HCT116 (cell line): ENCODE results near the gene SACM1L. TPM values are rescaled to one million over a fixed set of nuclear protein-coding genes. Genes with fewer than 3 reads are reported as not detected.

Experiments
- ATAC-seq: fragments of 200-7000 bp; cut with Tn5 transposase; 2 replicates; pipeline ENCODE4 v1.9.1; 2020; ENCODE audit warnings: mild to moderate bottlenecking, moderate library complexity
- BruUV-seq: library from RNA; stranded (reverse); fragments of 400-500 nt; replicated peaks from 2 replicates; lab custom pipeline; 2021; lab: Mats Ljungman, UMichigan
- CTCF ChIA-PET: fragments of 300-600 bp; sonication (Branson Sonifier 250); formaldehyde crosslinking; loops from one replicate; lab custom pipeline; 2021; ENCODE audit warnings: antibody characterized with exemption; lab: Charles Lee
- POLR2A ChIA-PET: fragments of 300-600, 350-600 bp; sonication (Branson Sonifier 250); formaldehyde crosslinking; loops from one replicate; lab custom pipeline; 2021; ENCODE audit warnings: antibody characterized with exemption; lab: Charles Lee
- RAD21 ChIA-PET, 2 experiments: fragments of 300-600 bp; sonication (Branson Sonifier 250); formaldehyde crosslinking; loops; one replicate each; lab custom pipeline; 2023; ENCODE audit warnings: low total read pairs in 2 of 2; ENCODE audit not compliant: uncharacterized antibody in 2 of 2, unreplicated experiment in 2 of 2, low non-redundant PET in 1 of 2; lab: Charles Lee
- DNase-seq: peaks from one replicate; pipeline ENCODE4 v3.0.0-alpha.2; 2010; ENCODE audit warnings: low read depth, low spot score
- H2AFZ ChIP-seq: fragments of 200-600 bp; shearing (Covaris generic), sonication (generic); 2 replicates; pipeline ENCODE4 v1.6.1; 2017; ENCODE audit warnings: low read depth, mixed run types, mixed read lengths, antibody characterized with exemption, low read length; ENCODE audit not compliant: poor library complexity, severe bottlenecking
- H3K27ac ChIP-seq: 2 replicates; pipeline ENCODE4 v1.5.1; 2012; ENCODE audit warnings: low read depth, low read length
- H3K27me3 ChIP-seq: fragments of 200-600 bp; sonication (generic); 2 replicates; pipeline ENCODE4 v1.6.1; 2016; ENCODE audit warnings: mixed run types, low read length, mixed read lengths; ENCODE audit not compliant: insufficient read depth
- H3K36me3 ChIP-seq, 2 experiments: fragments of 200-500 bp in 1 of 2; fragments of 200-600 bp in 1 of 2; sonication (Bioruptor generic) in 1 of 2; sonication (generic) in 1 of 2; 2 replicates each; pipeline versions ENCODE4 v1.5.1 to v1.6.1; 2014 to 2016; ENCODE audit warnings: low read length in 2 of 2, inconsistent platforms in 1 of 2, mixed read lengths in 1 of 2, mixed run types in 1 of 2; ENCODE audit not compliant: insufficient read depth in 2 of 2, control insufficient read depth in 1 of 2
- H3K4me1 ChIP-seq, 2 experiments: fragments of 200-600 bp in 1 of 2; sonication (generic) in 1 of 2; 2 replicates each; pipeline versions ENCODE4 v1.5.1 to v1.6.1; 2012 to 2017; ENCODE audit warnings: low read length in 2 of 2, inconsistent platforms in 1 of 2, mild to moderate bottlenecking in 1 of 2, mixed read lengths in 1 of 2, mixed run types in 1 of 2, moderate library complexity in 1 of 2; ENCODE audit not compliant: insufficient read depth in 2 of 2, control insufficient read depth in 1 of 2
- H3K4me2 ChIP-seq: fragments of 200-600 bp; sonication (generic); 2 replicates; pipeline ENCODE4 v1.6.1; 2017; ENCODE audit warnings: mixed run types, low read length, mixed read lengths
- H3K4me3 ChIP-seq, 2 experiments: fragments of 200-600 bp in 1 of 2; sonication (generic) in 1 of 2; replicated peaks in 1 of 2; 2 replicates each; pipeline ENCODE4 v1.5.1; 2011 to 2016; ENCODE audit warnings: low read length in 2 of 2, control low read depth in 1 of 2, low read depth in 1 of 2, mild to moderate bottlenecking in 1 of 2, mixed read lengths in 1 of 2, mixed run types in 1 of 2
- H3K79me2 ChIP-seq: fragments of 200-600 bp; sonication (generic); 2 replicates; pipeline ENCODE4 v1.6.1; 2017; ENCODE audit warnings: mild to moderate bottlenecking, mixed run types, low read length, moderate library complexity, mixed read lengths; ENCODE audit not compliant: insufficient read depth
- H3K9ac ChIP-seq: fragments of 200-600 bp; sonication (generic); 2 replicates; pipeline ENCODE4 v1.6.1; 2016; ENCODE audit warnings: low read length, mixed read lengths
- H3K9me2 ChIP-seq: fragments of 200-600 bp; sonication (generic), shearing (Covaris generic); 2 replicates; pipeline ENCODE4 v1.6.1; 2017; ENCODE audit warnings: mixed run types, mild to moderate bottlenecking, moderate library complexity; ENCODE audit not compliant: insufficient read depth
- H3K9me3 ChIP-seq, 2 experiments: fragments of 200-500 bp in 1 of 2; fragments of 200-600 bp in 1 of 2; sonication (Bioruptor generic) in 1 of 2; sonication (generic) in 1 of 2; 2 replicates each; pipeline ENCODE4 v1.6.1; 2014 to 2017; ENCODE audit warnings: low read length in 2 of 2, mixed read lengths in 2 of 2, inconsistent platforms in 1 of 2, low read depth in 1 of 2, mild to moderate bottlenecking in 1 of 2, mixed run types in 1 of 2, moderate library complexity in 1 of 2; ENCODE audit not compliant: control insufficient read depth in 1 of 2, insufficient read depth in 1 of 2
- H4K20me1 ChIP-seq: fragments of 200-600 bp; sonication (generic), shearing (Covaris generic); 2 replicates; pipeline ENCODE4 v1.6.1; 2017; ENCODE audit warnings: mixed run types, mild to moderate bottlenecking, moderate library complexity; ENCODE audit not compliant: insufficient read depth
- CBX3 ChIP-seq: IDR thresholded peaks from 2 replicates; pipeline ENCODE4 v1.6.1; 2012; ENCODE audit warnings: low read depth
- CEBPB ChIP-seq: IDR thresholded peaks from 2 replicates; pipeline ENCODE4 v1.6.1; 2012; ENCODE audit warnings: low read depth
- EGR1 ChIP-seq: IDR thresholded peaks from 2 replicates; pipeline ENCODE4 v1.6.1; 2012; ENCODE audit warnings: low read depth
- JUND ChIP-seq: IDR thresholded peaks from 2 replicates; pipeline ENCODE4 v1.6.1; 2012
- POLR2AphosphoS5 ChIP-seq: IDR thresholded peaks from 2 replicates; pipeline ENCODE4 v1.6.1; 2011; ENCODE audit warnings: mild to moderate bottlenecking, low read depth, low read length, moderate library complexity
- RAD21 ChIP-seq: IDR thresholded peaks from 2 replicates; pipeline ENCODE4 v1.6.1; 2012; ENCODE audit warnings: low read depth, mild to moderate bottlenecking
- SIN3A ChIP-seq: IDR thresholded peaks from 2 replicates; pipeline ENCODE4 v1.6.1; 2012; ENCODE audit warnings: low read depth
- SP1 ChIP-seq: IDR thresholded peaks from 2 replicates; pipeline ENCODE4 v1.6.1; 2012; ENCODE audit warnings: low read depth
- TCF7L2 ChIP-seq: IDR thresholded peaks from 2 replicates; pipeline ENCODE4 v1.7.0; 2011; ENCODE audit warnings: borderline replicate concordance, inconsistent platforms; ENCODE audit not compliant: insufficient read depth, insufficient read length; ENCODE audit errors: extremely low read depth
- YY1 ChIP-seq: IDR thresholded peaks from 2 replicates; pipeline ENCODE4 v1.6.1; 2011; ENCODE audit warnings: low read length, low read depth, moderate library complexity, mild to moderate bottlenecking; ENCODE audit not compliant: insufficient replicate concordance; ENCODE audit errors: extremely low read depth
- ZNF274 ChIP-seq: fragments of 200-500 bp; sonication (Bioruptor generic); IDR thresholded peaks from 2 replicates; pipeline ENCODE4 v1.6.1; 2014; ENCODE audit warnings: mild to moderate bottlenecking, low read depth, low read length, inconsistent platforms
- intact Hi-C: fragments of 100-400 bp; cut with micrococcal nuclease; formaldehyde crosslinking; loops from 2 replicates; pipeline ENCODE4 v1.10.0; 2022
- total RNA-seq: library from RNA; stranded (reverse); gene quantifications from one replicate; pipeline ENCODE4 v1.2.1, GENCODE V29; 2021; ENCODE audit not compliant: unreplicated experiment
- TF ChIP-seq, protein P1 (sequence below): IDR thresholded peaks from 2 replicates; pipeline ENCODE4 v1.6.1; 2012
- TF ChIP-seq, protein P2 (sequence below): IDR thresholded peaks from 2 replicates; pipeline ENCODE4 v1.6.1; 2011; ENCODE audit warnings: mild to moderate bottlenecking, low read length, moderate library complexity; ENCODE audit not compliant: insufficient replicate concordance; ENCODE audit errors: extremely low read depth
- TF ChIP-seq, protein P3 (sequence below): IDR thresholded peaks from 2 replicates; pipeline ENCODE4 v1.6.1; 2012
- TF ChIP-seq, protein P4 (sequence below), 3 experiments: fragments of 200-600 bp in 1 of 3; sonication (generic) in 1 of 3; IDR thresholded peaks in 2 of 3; conservative IDR thresholded peaks in 1 of 3; 2 replicates each; pipeline ENCODE4 v1.5.1; 2012 to 2017; ENCODE audit warnings: low read depth in 2 of 3, low read length in 2 of 3, antibody characterized with exemption in 1 of 3, borderline replicate concordance in 1 of 3, control low read depth in 1 of 3, mild to moderate bottlenecking in 1 of 3, mixed read lengths in 1 of 3, mixed run types in 1 of 3, moderate library complexity in 1 of 3; ENCODE audit not compliant: insufficient read depth in 1 of 3

Gene SACM1L
- total RNA-seq, 1 experiment from 2014 or later = 27.3 TPM

DNA sequence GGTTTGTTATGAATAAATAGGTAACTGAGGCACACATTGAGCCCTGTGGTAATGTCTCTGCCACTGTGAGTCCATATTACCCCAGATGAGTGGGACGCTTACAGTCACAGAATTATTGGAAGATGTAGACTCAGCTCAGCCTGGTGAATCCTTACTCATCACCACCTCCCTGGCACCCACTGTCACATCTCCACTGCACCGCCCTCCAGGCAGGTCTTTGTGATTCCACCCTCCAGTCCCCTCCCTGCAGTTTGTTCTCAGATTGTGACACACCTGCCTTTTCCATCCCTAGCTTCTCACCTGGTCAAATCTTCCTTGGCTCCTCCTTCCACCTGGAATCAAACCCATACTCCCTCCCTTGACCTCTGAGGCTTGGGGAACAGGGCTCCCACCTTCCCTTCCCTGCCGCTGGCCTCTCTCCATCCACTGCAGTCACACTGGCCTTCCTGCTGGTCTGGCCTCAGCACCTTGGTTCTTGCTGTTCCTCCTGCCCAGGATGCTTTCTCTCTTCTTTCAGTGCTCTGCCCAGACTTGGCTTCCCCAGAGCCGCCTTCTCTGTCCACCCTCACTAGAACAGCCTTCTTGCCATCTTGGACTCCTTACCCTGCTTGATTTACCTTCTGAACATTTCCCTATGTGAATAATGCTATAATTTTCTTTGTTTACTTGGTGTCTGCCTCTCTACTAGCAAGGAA is 97.8 kb downstream of the SACM1L start:
- no peak overlapping the region for H3K4me2 ChIP-seq
- H3K27me3 ChIP-seq = no peaks in the 10 kb centered on the region
- H3K9ac ChIP-seq = no peak overlapping the region
- TF ChIP-seq RAD21 (no peak), CBX3 (no peak), SP1 (no peak), JUND (no peak)
- TF ChIP-seq, protein P1, sequence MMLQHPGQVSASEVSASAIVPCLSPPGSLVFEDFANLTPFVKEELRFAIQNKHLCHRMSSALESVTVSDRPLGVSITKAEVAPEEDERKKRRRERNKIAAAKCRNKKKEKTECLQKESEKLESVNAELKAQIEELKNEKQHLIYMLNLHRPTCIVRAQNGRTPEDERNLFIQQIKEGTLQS = no peak
- TF ChIP-seq, protein P2, sequence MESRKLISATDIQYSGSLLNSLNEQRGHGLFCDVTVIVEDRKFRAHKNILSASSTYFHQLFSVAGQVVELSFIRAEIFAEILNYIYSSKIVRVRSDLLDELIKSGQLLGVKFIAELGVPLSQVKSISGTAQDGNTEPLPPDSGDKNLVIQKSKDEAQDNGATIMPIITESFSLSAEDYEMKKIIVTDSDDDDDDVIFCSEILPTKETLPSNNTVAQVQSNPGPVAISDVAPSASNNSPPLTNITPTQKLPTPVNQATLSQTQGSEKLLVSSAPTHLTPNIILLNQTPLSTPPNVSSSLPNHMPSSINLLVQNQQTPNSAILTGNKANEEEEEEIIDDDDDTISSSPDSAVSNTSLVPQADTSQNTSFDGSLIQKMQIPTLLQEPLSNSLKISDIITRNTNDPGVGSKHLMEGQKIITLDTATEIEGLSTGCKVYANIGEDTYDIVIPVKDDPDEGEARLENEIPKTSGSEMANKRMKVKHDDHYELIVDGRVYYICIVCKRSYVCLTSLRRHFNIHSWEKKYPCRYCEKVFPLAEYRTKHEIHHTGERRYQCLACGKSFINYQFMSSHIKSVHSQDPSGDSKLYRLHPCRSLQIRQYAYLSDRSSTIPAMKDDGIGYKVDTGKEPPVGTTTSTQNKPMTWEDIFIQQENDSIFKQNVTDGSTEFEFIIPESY = no peak
- CTCF ChIA-PET = no interaction called here
- no peak for DNase-seq
- RAD21 ChIA-PET = no interaction called here
- POLR2A ChIA-PET = no interaction called here
- no peak for ATAC-seq
- no peak overlapping the region for H3K4me3 ChIP-seq
- H3K9me3 ChIP-seq = no peaks in the 10 kb centered on the region
- intact Hi-C loops = no loop called here
- H3K27ac ChIP-seq = no peak overlapping the region
- H3K79me2 ChIP-seq = no peaks in the 10 kb centered on the region
- no peak overlapping the region for H2AFZ ChIP-seq
- H4K20me1 ChIP-seq = no peaks in the 10 kb centered on the region
- no peaks in the 10 kb centered on the region for H3K9me2 ChIP-seq
- BruUV-seq = no TSS peak
- H3K36me3 ChIP-seq = no peaks in the 10 kb centered on the region
- H3K4me1 ChIP-seq = no peaks in the 10 kb centered on the region

DNA sequence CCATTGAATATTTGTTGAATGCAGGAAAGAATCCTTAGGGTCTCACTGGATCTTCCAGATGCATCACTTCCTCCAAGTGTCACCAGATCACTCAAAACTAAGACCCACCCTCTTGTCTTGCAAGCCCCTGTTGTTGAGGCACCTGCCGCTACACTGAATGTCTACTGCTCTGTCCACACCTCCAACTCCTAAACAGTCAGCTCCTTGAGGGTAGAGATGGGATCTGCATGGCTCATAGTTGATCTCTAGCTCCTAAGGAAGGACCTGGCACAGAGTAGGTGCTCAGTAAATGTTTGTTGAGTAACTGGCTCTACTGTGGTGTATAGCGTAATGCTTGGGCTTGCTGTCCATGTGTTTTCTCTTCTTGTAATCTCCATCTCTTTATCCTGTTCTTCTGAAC is 98.4 kb downstream of the SACM1L start:
- Histone ChIP-seq H3K79me2 (no peaks in the 10 kb centered on the region), H3K27ac (no peak overlapping the region), H2AFZ (no peak overlapping the region), H3K4me2 (no peak overlapping the region), H3K9me3 (no peaks in the 10 kb centered on the region), H3K36me3 (no peaks in the 10 kb centered on the region), H3K4me1 (no peaks in the 10 kb centered on the region), H3K9ac (no peak overlapping the region), H3K9me2 (no peaks in the 10 kb centered on the region), H3K27me3 (no peaks in the 10 kb centered on the region), H4K20me1 (no peaks in the 10 kb centered on the region), H3K4me3 (no peak overlapping the region)
- no TSS peak for BruUV-seq
- no peak for DNase-seq
- POLR2A ChIA-PET = no interaction called here
- CTCF ChIA-PET = no interaction called here
- intact Hi-C loops = no loop called here
- no peak for ATAC-seq
- RAD21 ChIA-PET = no interaction called here
- TF ChIP-seq, protein P1 = no peak
- TF ChIP-seq ZNF274 (no peak), TCF7L2 (no peak), CBX3 (no peak), SIN3A (no peak), JUND (no peak), EGR1 (no peak), CEBPB (no peak), POLR2AphosphoS5 (no peak), YY1 (no peak)
- TF ChIP-seq, protein P3, sequence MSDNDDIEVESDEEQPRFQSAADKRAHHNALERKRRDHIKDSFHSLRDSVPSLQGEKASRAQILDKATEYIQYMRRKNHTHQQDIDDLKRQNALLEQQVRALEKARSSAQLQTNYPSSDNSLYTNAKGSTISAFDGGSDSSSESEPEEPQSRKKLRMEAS = no peak
- TF ChIP-seq, protein P4, sequence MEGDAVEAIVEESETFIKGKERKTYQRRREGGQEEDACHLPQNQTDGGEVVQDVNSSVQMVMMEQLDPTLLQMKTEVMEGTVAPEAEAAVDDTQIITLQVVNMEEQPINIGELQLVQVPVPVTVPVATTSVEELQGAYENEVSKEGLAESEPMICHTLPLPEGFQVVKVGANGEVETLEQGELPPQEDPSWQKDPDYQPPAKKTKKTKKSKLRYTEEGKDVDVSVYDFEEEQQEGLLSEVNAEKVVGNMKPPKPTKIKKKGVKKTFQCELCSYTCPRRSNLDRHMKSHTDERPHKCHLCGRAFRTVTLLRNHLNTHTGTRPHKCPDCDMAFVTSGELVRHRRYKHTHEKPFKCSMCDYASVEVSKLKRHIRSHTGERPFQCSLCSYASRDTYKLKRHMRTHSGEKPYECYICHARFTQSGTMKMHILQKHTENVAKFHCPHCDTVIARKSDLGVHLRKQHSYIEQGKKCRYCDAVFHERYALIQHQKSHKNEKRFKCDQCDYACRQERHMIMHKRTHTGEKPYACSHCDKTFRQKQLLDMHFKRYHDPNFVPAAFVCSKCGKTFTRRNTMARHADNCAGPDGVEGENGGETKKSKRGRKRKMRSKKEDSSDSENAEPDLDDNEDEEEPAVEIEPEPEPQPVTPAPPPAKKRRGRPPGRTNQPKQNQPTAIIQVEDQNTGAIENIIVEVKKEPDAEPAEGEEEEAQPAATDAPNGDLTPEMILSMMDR (IDR thresholded peaks at IDR 0.05 in 2 of 3, conservative IDR thresholded peaks at IDR 0.05 in 1 of 3; ENCODE audit: borderline replicate concordance in 1 of 3, insufficient read depth in 1 of 3, low read depth in 2 of 3, low read length in 2 of 3) = no peak
